Esophagus muscularis mucosa (tissue), 4 donors: ENCODE measurements around the gene CDC42BPA.

Experiments used
- CTCF ChIP-seq, 3 experiments: fragments of 200-600 bp in 2 of 3; fragments of 450-650 bp in 1 of 3; sonication (generic) in 2 of 3; IDR thresholded peaks; one replicate each; pipeline ENCODE4 v1.5.1; 2017 to 2019; ENCODE audit warnings: antibody characterized with exemption in 3 of 3, mild to moderate bottlenecking in 2 of 3, moderate library complexity in 1 of 3
- EP300 ChIP-seq: sonication (generic); formaldehyde crosslinking; IDR thresholded peaks from one replicate; pipeline ENCODE4 v1.6.1; 2017; ENCODE audit warnings: antibody characterized with exemption
- POLR2A ChIP-seq: fragments of 450-650 bp; IDR thresholded peaks from one replicate; pipeline ENCODE4 v1.6.1; 2017; ENCODE audit warnings: antibody characterized with exemption, moderate library complexity, mild to moderate bottlenecking, low read depth

DNA sequence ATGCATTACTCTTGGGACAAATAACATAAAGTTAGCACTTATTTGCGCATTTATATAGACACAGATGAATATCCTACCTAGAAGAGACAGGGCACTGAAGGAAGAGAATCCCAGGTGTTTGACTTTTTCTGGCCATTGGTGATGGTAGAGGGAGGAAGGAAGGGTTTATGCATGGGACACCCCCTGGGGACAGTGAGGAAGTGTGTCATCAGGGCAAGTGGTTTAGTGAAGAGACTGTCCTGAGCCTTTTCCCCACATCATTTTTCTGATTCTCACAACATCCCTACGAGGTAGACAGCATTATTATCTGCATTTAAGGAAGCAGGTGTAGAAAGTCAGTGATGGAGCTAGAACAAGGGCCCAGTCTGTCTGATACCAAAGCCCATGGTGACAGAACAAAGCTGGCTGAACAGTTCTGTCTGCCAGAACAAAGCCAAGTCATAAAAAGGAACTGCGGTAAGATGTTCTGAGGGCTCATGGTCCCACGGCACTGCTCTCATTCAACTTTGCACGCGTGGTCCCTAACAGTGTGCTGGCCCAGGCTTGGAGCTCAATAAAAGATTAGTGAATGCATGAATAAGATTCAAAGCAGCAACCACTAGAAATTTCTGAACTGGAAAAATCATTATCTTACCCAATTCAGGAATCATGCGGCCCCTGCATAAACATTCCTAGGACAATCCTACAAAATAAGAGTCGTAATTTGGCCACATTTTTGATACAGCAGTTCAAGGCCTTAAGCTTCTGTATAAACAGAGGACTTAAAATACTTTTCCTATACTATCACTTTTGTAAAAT lies 12.2 kb upstream of the CDC42BPA start:
- TF ChIP-seq CTCF (IDR thresholded peaks at IDR 0.05) (no peak), POLR2A (no peak), EP300 (no peak)
